PFSK-1 (cell line): Measurements from ENCODE around the gene MCL1.
A peak's percentile ranks its signal among the peaks of the same experiment; 100 is the strongest.

ENCODE experiments used
- FOXP2 ChIP-seq: optimal IDR thresholded peaks from 2 replicates; pipeline ENCODE3; 2011; ENCODE audit warnings: borderline replicate concordance, control low read depth, inconsistent platforms; ENCODE audit not compliant: insufficient read depth; ENCODE audit errors: extremely low read length, extremely low read depth
- POLR2AphosphoS5 ChIP-seq: IDR thresholded peaks from 2 replicates; pipeline ENCODE4 v1.6.1; 2012; ENCODE audit warnings: low read depth, mild to moderate bottlenecking, control low read depth, low read length, moderate library complexity
- SIN3A ChIP-seq: IDR thresholded peaks from 2 replicates; pipeline ENCODE4 v1.6.1; 2012; ENCODE audit warnings: mild to moderate bottlenecking, low read length, moderate library complexity, borderline replicate concordance; ENCODE audit not compliant: insufficient read depth
- TAF1 ChIP-seq: IDR thresholded peaks from 2 replicates; pipeline ENCODE4 v1.6.1; 2012; ENCODE audit warnings: low read length, control low read depth, borderline replicate concordance; ENCODE audit not compliant: insufficient read depth
- TF ChIP-seq, protein P1 (sequence below), 2 experiments: IDR thresholded peaks; 2 replicates each; pipeline versions ENCODE4 v1.6.1 to v1.8.0; 2011 to 2012; ENCODE audit warnings: low read depth in 2 of 2, low read length in 2 of 2, control low read depth in 1 of 2, inconsistent platforms in 1 of 2, mild to moderate bottlenecking in 1 of 2, moderate library complexity in 1 of 2; ENCODE audit not compliant: insufficient read depth in 1 of 2

The MCL1 gene

DNA sequence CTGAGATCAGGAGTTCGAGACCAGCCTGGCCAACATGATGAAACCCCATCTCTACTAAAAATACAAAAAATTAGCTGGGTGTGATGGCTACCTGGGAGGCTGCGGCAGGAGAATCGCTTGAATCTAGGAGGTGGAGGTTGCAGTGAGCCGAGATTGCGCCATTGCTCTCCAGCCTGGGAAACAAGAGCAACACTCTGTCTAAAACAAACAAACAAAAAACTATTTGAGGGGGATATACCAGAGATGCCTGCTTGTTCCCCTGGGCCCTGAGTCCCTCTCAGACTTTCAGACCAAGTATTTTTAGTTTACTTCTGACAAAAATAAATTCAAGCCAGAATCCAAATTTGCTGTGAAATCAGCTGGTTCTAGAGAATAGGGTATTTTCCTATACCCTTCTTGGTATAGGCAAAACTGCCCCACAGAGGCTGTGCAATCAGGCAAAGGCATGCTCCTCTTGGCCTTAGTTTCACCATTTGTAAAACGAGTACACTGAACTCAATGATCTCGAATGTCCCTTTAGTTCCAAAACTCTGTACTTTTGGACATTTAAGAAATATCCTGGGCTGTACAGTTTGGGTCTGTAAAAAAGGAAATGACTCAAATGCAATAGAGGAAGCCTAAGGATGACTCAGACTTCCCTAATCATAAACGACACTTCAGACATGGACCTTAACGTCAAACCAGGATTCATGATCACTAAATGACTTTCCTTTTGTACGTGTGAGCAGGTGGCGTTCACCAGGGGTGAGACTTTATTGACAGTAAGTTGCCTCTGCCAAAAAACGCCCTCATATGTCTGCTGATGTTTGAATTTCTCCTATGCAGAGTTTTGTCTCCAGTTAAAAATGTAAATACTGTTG lies 33.9 kb upstream of the MCL1 start:
- TF ChIP-seq, protein P1, sequence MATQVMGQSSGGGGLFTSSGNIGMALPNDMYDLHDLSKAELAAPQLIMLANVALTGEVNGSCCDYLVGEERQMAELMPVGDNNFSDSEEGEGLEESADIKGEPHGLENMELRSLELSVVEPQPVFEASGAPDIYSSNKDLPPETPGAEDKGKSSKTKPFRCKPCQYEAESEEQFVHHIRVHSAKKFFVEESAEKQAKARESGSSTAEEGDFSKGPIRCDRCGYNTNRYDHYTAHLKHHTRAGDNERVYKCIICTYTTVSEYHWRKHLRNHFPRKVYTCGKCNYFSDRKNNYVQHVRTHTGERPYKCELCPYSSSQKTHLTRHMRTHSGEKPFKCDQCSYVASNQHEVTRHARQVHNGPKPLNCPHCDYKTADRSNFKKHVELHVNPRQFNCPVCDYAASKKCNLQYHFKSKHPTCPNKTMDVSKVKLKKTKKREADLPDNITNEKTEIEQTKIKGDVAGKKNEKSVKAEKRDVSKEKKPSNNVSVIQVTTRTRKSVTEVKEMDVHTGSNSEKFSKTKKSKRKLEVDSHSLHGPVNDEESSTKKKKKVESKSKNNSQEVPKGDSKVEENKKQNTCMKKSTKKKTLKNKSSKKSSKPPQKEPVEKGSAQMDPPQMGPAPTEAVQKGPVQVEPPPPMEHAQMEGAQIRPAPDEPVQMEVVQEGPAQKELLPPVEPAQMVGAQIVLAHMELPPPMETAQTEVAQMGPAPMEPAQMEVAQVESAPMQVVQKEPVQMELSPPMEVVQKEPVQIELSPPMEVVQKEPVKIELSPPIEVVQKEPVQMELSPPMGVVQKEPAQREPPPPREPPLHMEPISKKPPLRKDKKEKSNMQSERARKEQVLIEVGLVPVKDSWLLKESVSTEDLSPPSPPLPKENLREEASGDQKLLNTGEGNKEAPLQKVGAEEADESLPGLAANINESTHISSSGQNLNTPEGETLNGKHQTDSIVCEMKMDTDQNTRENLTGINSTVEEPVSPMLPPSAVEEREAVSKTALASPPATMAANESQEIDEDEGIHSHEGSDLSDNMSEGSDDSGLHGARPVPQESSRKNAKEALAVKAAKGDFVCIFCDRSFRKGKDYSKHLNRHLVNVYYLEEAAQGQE (IDR thresholded peaks at IDR 0.05; ENCODE audit: insufficient read depth in 1 of 2, low read depth in 2 of 2, low read length in 2 of 2), result no peak
- TF ChIP-seq POLR2AphosphoS5 (peak; percentile 40), TAF1 (no peak), SIN3A (peak; percentile 73; the same call in 1 of the 2 replicates), FOXP2 (no peak)

DNA sequence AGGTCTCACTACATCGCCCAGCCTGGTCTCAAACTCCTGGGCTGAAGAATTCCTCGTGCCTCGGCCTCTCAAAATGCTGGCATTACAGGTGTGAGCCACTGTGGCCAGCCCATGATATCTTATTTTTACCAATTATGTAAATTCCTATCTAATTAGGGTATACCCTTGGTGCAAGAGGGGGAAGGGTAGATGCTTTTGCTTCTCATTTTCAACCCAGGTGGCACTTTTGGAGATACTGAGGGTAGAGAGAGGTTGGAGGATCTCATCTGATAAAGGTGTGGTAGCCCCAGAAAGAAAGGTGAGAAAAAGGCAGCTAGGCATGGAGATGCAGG lies 32.6 kb upstream of the MCL1 start:
- TF ChIP-seq, protein P1 (IDR thresholded peaks at IDR 0.05; ENCODE audit: insufficient read depth in 1 of 2, low read depth in 2 of 2, low read length in 2 of 2), result no peak
- TF ChIP-seq TAF1, result no peak
- no peak for TF ChIP-seq SIN3A
- TF ChIP-seq FOXP2, result no peak
- TF ChIP-seq POLR2AphosphoS5, result no peak

DNA sequence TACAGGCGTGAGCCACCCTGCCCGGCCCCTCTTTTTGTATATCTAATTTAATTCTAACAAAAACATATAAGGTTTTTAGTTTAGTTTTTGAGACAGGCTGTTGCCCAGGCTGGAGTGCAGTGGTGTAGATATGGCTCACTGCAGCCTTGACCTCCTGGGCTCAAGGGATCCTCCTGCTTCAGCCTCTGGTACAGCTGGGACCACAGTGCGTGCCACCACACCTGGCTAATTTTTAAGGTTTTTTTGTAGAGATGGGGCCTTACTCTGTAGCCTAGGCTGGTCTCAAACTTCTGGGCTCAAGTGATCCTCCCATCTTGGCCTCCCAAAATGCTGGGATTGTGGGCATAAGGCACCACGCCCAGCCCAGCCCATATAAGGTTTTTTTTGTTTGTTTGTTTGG lies 31.2 kb upstream of the MCL1 start:
- TF ChIP-seq, protein P1 (IDR thresholded peaks at IDR 0.05; ENCODE audit: insufficient read depth in 1 of 2, low read depth in 2 of 2, low read length in 2 of 2), result no peak
- TF ChIP-seq SIN3A (no peak), FOXP2 (no peak)

DNA sequence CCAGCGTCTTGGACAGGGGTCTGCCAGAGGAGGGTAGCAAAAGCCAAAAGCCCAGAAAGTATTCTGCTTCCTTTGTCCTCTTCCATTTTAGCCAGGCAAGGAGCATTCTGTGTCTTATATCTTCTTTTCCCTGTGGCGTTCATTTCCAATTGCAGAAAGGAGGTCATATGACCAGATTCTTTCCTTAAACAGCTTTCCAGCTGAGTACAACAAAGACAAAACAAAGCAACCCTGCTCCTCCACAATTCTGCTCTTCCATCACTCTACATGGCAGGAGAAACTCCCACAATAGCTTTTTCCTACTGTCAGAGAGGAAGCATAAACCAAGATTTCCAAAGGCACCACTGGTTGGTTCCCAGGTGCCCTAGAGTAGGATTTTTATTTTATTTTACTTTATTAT lies 30.3 kb upstream of the MCL1 start:
- TF ChIP-seq POLR2AphosphoS5, result no peak
- no peak for TF ChIP-seq FOXP2
- TF ChIP-seq SIN3A, result no peak
- TF ChIP-seq TAF1, result no peak
- TF ChIP-seq, protein P1 (IDR thresholded peaks at IDR 0.05; ENCODE audit: insufficient read depth in 1 of 2, low read depth in 2 of 2, low read length in 2 of 2), result no peak
